GM12875 (cell line): ENCODE data around the gene GTF2F1.

Source experiments
- H3K4me3 ChIP-seq: one replicate; pipeline ENCODE4 v1.5.1; 2011; ENCODE audit warnings: low read depth, low read length, control low read depth
- TF ChIP-seq, protein P1 (sequence below): IDR thresholded peaks from 2 replicates; pipeline ENCODE4 v1.5.1; 2011; ENCODE audit warnings: low read depth, mild to moderate bottlenecking, control low read depth, inconsistent platforms, low read length, moderate library complexity, borderline replicate concordance; ENCODE audit not compliant: insufficient read depth

GTF2F1 gene

GRCh38 chr19:6379744-6380143 is 13.2 kb downstream of the GTF2F1 start:
- TF ChIP-seq, protein P1, sequence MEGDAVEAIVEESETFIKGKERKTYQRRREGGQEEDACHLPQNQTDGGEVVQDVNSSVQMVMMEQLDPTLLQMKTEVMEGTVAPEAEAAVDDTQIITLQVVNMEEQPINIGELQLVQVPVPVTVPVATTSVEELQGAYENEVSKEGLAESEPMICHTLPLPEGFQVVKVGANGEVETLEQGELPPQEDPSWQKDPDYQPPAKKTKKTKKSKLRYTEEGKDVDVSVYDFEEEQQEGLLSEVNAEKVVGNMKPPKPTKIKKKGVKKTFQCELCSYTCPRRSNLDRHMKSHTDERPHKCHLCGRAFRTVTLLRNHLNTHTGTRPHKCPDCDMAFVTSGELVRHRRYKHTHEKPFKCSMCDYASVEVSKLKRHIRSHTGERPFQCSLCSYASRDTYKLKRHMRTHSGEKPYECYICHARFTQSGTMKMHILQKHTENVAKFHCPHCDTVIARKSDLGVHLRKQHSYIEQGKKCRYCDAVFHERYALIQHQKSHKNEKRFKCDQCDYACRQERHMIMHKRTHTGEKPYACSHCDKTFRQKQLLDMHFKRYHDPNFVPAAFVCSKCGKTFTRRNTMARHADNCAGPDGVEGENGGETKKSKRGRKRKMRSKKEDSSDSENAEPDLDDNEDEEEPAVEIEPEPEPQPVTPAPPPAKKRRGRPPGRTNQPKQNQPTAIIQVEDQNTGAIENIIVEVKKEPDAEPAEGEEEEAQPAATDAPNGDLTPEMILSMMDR = no peak
- no peak overlapping the region for H3K4me3 ChIP-seq

GRCh38 chr19:6378486-6378885 is 14.5 kb downstream of the GTF2F1 start:
- H3K4me3 ChIP-seq = no peak overlapping the region
- TF ChIP-seq, protein P1 = no peak

DNA sequence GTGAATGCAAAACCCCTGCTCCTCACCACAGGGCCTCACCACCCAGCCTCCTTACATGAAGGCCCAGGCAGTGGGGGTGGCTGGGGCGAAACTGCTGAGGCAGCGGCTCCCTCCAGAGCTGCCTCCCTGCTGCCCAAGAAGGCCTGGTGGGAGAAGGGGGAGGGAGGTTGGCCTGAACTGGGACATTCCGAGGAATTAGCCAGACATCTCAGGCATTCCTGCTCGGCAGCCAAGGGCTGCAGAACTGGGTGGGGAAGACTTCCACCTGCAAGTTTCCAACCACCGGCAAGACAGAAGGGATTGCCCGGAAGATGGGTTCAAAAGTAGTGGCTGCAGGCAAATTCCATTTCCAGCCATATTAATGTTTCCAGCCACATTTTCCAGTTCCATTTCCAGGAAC is 14.9 kb downstream of the GTF2F1 start:
- TF ChIP-seq, protein P1 = no peak
- no peak overlapping the region for H3K4me3 ChIP-seq

GRCh38 chr19:6376512-6377190 is 16.3 kb downstream of the GTF2F1 start:
- TF ChIP-seq, protein P1 = no peak
- no peak overlapping the region for H3K4me3 ChIP-seq

DNA sequence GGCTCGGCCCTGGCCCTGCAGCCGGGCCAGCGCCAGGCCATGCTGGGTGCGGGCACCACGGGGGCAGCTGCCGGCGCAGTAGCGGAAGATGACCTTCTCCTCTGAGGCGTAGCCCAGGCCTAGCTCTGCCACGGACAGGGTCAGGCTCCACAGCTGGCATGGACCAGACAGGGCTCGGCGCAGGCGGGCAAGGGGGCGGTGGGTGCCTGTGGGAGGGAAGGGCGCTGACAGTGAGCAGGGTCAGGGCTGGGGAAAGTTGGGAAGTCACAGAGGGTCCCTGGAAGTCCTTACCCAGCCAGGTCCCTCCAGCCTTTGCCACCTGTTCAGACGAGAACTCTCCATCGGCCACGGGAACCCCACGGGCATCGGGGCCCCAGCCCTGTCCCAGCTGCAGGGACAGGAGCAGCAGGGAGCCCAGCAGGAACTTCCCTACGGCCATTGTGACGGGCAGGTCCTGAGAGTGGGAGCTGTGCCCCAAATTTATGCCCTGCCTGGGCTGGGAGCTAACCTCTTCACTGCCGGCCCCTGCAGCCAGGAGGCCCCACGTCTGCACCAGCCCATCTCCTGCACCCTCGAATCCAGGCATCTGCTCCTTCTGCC is 17.5 kb downstream of the GTF2F1 start, which contains the start of gene PSPN:
Gene PSPN, minus strand, starts transcription at position 523 of the 600 bp plus-strand sequence. Its CDS starts 84 bp downstream, at position 439.
- no peak within 1 kb of the TSS for H3K4me3 ChIP-seq
- TF ChIP-seq, protein P1 = no peak

DNA sequence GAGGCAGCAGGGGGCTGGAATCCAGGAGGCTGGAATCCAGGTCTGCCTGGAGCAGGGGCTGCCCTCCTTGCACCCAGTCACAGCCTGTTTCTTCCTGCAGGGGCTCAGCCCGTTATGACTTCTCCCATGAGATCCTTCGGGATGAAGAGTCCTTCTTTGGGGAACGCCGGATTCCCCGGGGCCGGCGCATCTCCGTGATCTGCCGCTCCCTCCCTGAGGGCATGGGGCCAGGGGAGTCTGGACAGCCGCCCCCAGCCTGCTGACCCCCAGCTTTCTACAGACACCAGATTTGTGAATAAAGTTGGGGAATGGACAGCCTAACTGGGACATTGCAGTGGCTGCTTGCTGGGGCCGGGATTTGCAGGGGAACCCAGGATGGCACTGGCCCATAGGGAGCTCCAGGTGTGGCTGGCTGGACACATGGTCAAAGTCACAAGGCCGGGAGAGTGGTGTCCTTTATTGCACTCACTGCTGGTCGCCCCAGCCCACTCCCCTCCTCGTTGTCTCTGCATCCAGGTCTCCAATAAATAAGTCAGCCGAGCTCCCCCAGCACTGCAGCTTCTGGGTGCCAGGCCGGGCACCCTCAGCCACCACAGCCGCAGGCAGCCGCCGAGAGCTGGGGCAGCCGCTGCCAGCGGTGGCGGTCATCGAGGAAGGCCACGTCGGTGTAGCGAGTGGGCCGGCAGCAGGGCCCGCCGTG is 18.1 kb downstream of the GTF2F1 start:
- TF ChIP-seq, protein P1 = no peak
- H3K4me3 ChIP-seq = no peak overlapping the region
